ENCODE data around the gene DOCK3. TPM values are rescaled to one million over a fixed set of nuclear protein-coding genes. Genes with fewer than 3 reads are reported as not detected.

The DOCK3 gene
- total RNA-seq, 2 experiments from 2014 or later: 1.9 to 2.1 TPM

DNA sequence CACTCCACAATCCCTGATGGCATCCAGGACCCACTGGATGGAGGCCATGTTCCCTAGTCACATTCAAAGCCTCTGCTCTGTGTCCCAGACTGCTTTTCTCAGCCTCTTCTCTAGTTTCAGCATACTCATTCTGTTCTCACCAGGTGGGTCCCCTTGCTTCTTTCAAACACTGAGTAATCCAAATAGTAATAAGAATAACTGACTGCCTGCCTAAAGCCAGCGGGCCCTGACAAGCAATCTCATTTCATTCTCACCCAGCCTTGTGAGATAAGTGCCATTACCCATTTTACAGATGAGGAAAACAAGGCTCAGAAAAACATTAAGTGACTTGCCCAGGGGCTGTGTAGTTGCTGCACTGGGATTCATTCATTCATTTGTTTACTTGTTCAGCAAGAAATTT lies 32.3 kb upstream of the DOCK3 start:
- Mint-ChIP-seq H3K36me3 (peaks cover 20% of the 10 kb centered on the region), H3K4me3 (no peak overlapping the region), H3K27ac (no peak overlapping the region), H3K4me1 (peaks cover 17% of the 10 kb centered on the region), H3K27me3 (no peaks in the 10 kb centered on the region), H3K9me3 (no peaks in the 10 kb centered on the region)
- DNase-seq: no peak

DNA sequence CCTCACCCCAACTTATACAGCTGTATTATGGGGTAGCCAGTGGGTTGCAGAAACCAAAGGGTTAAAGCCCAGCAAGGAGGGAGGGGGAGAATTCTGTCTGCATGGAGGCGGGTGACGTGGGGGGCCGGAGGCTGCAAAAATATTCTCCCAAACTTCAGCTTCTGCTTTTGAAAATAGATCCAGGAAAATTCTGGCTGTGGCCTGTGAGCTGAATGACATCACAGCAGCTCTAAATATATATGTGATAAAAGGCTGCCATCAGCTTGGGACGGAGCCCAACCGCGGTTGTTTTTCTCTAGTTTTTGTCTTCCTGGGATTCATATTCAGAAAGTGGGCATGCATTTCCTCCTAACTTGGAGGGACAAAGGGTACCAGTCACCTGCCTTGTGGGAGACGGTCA lies 30.2 kb upstream of the DOCK3 start:
- Mint-ChIP-seq H3K27ac (peak overlapping the region; percentile 52), H3K27me3 (no peaks in the 10 kb centered on the region), H3K9me3 (no peaks in the 10 kb centered on the region), H3K4me1 (peaks cover 5% of the 10 kb centered on the region), H3K4me3 (no peak overlapping the region), H3K36me3 (peaks cover 16% of the 10 kb centered on the region)
- no peak for DNase-seq

DNA sequence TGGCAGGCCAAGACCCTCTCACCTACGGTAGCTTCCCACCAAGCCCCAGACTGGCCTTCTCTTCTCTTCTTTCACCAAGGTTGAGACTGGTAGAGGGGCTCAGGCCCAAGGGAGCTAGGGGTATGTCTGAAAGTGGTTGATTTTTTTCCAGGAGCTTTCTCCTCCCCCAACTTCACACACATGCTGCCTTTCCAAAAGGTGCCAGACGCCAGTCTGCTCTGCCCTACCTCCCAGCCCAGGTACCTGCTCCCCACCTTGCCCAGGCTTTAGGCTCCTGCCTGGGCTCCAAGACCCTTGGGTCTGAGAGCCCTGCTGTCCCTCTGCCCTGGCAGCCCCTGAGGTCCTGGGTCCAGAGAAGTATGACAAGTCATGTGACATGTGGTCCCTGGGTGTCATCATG lies 29.3 kb upstream of the DOCK3 start:
- no peak for DNase-seq
- Mint-ChIP-seq H3K36me3 (peaks cover 16% of the 10 kb centered on the region), H3K27ac (peak overlapping the region; percentile 48), H3K27me3 (no peaks in the 10 kb centered on the region), H3K4me1 (peaks cover 4% of the 10 kb centered on the region), H3K9me3 (no peaks in the 10 kb centered on the region), H3K4me3 (no peak overlapping the region)

- Mint-ChIP-seq H3K27ac (no peak overlapping the region), H3K36me3 (peaks cover 12% of the 10 kb centered on the region), H3K4me3 (no peak overlapping the region), H3K9me3 (no peaks in the 10 kb centered on the region), H3K27me3 (no peaks in the 10 kb centered on the region), H3K4me1 (peaks cover 4% of the 10 kb centered on the region)
- DNase-seq: no peak
Measured at GRCh38 chr3:50648313-50648712, 26.4 kb upstream of the DOCK3 start.

- Mint-ChIP-seq H3K36me3 (peaks cover 10% of the 10 kb centered on the region), H3K9me3 (no peaks in the 10 kb centered on the region), H3K4me3 (no peak overlapping the region), H3K27ac (no peak overlapping the region), H3K4me1 (peaks cover 8% of the 10 kb centered on the region), H3K27me3 (no peaks in the 10 kb centered on the region)
- DNase-seq: no peak
Measured at GRCh38 chr3:50648944-50649343, 25.8 kb upstream of the DOCK3 start.

DNA sequence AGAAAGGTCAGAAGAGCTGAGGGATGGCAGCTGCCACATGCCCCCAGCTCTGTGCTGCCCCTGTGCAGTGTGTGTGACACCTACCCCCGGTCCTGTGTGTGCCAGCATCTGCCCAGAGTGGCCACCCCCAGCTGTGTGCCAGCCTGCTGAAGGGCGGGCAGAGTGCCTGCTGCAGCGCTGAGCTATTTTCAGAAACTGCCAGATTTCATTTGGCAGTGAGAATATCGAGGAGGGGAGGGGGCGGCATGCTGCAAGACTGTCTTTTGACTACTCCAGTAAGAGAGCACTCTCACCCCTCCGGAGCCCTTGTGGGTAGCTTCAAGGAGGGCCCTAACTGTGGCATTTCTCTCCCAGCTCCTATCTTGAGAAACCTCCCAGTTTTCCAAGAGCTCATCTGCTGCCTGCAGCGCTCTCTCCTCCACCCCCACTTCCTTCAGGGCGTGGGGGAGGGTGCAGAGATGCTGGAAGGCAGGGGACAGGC lies 25.2 kb upstream of the DOCK3 start:
- no peaks in the 10 kb centered on the region for H3K27me3 Mint-ChIP-seq
- peaks cover 14% of the 10 kb centered on the region for H3K4me1 Mint-ChIP-seq
- H3K4me3 Mint-ChIP-seq: no peak overlapping the region
- H3K36me3 Mint-ChIP-seq: peaks cover 6% of the 10 kb centered on the region
- no peaks in the 10 kb centered on the region for H3K9me3 Mint-ChIP-seq
- no peak for DNase-seq
- H3K27ac Mint-ChIP-seq: no peak overlapping the region

DNA sequence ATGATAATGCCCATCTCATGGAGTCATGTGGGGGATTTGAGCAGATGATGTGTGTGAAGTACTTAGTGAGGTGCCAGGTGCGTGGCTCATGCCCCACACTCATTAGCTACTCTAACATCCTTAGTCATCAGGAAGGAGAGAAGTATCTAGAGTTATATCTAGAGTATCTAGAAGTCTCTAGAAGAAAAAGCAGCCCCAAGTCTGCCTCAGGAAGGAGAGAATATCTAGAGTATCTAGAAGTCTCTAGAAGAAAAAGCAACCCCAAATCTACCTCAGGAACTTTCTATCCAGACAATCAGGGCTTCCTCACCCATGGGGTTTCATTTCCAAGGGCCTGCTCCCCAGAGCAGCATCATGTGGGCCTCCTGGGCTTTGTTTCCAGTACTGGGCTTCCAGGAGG lies 24.7 kb upstream of the DOCK3 start:
- Mint-ChIP-seq H3K9me3 (no peaks in the 10 kb centered on the region), H3K36me3 (peaks cover 6% of the 10 kb centered on the region), H3K4me3 (no peak overlapping the region), H3K4me1 (peaks cover 19% of the 10 kb centered on the region), H3K27ac (peak overlapping the region; percentile 15), H3K27me3 (no peaks in the 10 kb centered on the region)
- no peak for DNase-seq

GRCh38 chr3:50651445-50651844 lies 23.3 kb upstream of the DOCK3 start:
- H3K4me1 Mint-ChIP-seq: peaks cover 27% of the 10 kb centered on the region
- H3K27ac Mint-ChIP-seq: peak overlapping the region; percentile 63
- H3K27me3 Mint-ChIP-seq: no peaks in the 10 kb centered on the region
- no peak overlapping the region for H3K4me3 Mint-ChIP-seq
- no peak for DNase-seq
- peaks cover 5% of the 10 kb centered on the region for H3K36me3 Mint-ChIP-seq
- no peaks in the 10 kb centered on the region for H3K9me3 Mint-ChIP-seq

GRCh38 chr3:50651920-50652529 lies 22.7 kb upstream of the DOCK3 start:
- Mint-ChIP-seq H3K36me3 (peaks cover 5% of the 10 kb centered on the region), H3K27ac (peak overlapping the region; percentile 31), H3K4me1 (peaks cover 29% of the 10 kb centered on the region), H3K9me3 (no peaks in the 10 kb centered on the region), H3K27me3 (no peaks in the 10 kb centered on the region), H3K4me3 (no peak overlapping the region)
- no peak for DNase-seq

GRCh38 chr3:50652709-50653108 lies 22.0 kb upstream of the DOCK3 start:
- Mint-ChIP-seq H3K27ac (peak overlapping the region; percentile 23), H3K4me1 (peaks cover 29% of the 10 kb centered on the region), H3K4me3 (no peak overlapping the region)

DNA sequence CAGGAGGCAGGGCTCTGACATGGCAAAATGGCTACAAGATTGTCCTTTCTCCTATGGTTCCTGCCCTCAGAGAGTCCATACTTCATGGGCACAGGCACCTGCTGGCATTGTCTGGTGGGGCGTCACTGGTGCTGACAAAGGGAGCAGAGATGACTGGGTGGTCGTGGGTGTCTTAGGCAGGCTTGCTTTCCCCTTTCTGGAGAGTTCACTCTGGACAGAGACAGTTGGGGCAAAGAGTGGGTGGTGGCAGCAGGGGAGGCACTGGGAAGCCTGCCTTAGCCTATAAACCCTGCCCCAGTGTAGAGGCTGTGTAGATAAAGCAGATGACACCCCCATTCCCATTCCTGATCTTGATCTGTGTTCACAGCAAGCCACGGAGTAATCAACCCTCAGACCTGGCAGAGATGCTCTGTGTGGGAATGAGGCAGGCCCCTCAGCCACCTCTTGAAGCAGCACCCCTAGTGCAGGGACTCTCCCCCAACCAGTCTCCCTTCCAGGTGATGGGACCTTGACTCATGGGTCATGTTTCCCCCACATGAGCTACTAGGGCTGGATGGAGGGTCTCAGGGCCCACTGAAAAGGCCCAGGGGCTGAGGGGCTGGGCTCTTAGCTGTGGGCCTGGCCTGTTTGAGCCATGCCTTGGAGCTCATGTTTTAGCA lies 20.7 kb upstream of the DOCK3 start:
- Mint-ChIP-seq H3K36me3 (peaks cover 1% of the 10 kb centered on the region), H3K27ac (no peak overlapping the region), H3K9me3 (no peaks in the 10 kb centered on the region), H3K27me3 (no peaks in the 10 kb centered on the region), H3K4me1 (peaks cover 26% of the 10 kb centered on the region), H3K4me3 (no peak overlapping the region)
- no peak for DNase-seq

More at GRCh38 chr3:50652709-50653108, 22.0 kb upstream of the DOCK3 start:
- Mint-ChIP-seq H3K36me3 (peaks cover 5% of the 10 kb centered on the region), H3K9me3 (no peaks in the 10 kb centered on the region), H3K27me3 (no peaks in the 10 kb centered on the region)
- peak; percentile 47 for DNase-seq

- Mint-ChIP-seq H3K4me3 (no peak overlapping the region), H3K27me3 (no peaks in the 10 kb centered on the region), H3K9me3 (no peaks in the 10 kb centered on the region), H3K27ac (peak overlapping the region; percentile 78), H3K36me3 (peaks cover 1% of the 10 kb centered on the region), H3K4me1 (peaks cover 25% of the 10 kb centered on the region)
- peak; percentile 33 for DNase-seq
Measured at GRCh38 chr3:50655009-50655830, 19.5 kb upstream of the DOCK3 start.

GRCh38 chr3:50656417-50657195 lies 18.1 kb upstream of the DOCK3 start:
- Mint-ChIP-seq H3K27ac (peak overlapping the region; percentile 57), H3K9me3 (no peaks in the 10 kb centered on the region), H3K36me3 (peaks cover 1% of the 10 kb centered on the region), H3K27me3 (no peaks in the 10 kb centered on the region), H3K4me1 (peaks cover 25% of the 10 kb centered on the region), H3K4me3 (no peak overlapping the region)
- no peak for DNase-seq

DNA sequence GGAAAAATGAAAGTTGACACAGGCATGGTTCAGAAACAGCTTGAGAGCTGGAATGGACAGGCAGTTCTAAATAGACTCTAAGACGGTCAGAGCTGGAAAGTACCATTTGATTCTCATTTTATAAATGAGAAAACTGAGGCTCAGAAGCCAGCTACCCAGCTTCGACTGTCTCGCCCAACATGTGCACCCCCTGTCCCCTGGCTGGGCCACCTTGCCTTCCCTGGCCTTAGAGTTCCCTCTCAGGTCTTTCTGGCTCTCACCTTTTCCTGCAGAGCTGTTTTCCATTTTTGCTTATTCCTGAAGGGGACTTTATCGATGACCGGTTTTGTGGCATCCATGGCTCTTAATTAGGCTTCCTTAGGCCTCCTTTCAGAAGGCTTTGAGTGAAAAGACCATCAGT lies 17.3 kb upstream of the DOCK3 start:
- Mint-ChIP-seq H3K9me3 (no peaks in the 10 kb centered on the region), H3K27me3 (no peaks in the 10 kb centered on the region), H3K36me3 (peaks cover 1% of the 10 kb centered on the region), H3K4me1 (peaks cover 25% of the 10 kb centered on the region), H3K27ac (no peak overlapping the region), H3K4me3 (no peak overlapping the region)
- no peak for DNase-seq

DNA sequence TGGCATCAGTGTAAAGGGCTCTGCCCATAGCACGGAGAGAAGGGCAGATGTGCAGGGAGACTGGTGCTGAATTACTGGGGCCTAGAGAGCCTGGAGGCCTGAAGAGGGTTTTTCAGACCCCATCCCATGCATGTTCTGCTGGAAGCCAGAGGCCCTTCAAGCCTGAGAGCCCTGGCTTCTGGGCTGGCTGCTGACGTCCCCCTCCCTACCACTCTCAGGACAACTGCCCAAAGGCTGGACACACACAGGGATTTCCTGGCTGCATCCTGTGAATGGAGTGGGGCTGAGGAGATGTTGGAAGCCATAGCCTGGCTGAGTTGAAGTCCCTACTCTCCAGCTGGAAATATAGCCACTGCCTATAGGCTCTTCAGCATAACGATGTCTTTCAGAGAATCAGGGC lies 16.9 kb upstream of the DOCK3 start:
- H3K4me1 Mint-ChIP-seq: peaks cover 25% of the 10 kb centered on the region
- DNase-seq: no peak

More for the DNA sequence above, 16.9 kb upstream of the DOCK3 start:
- Mint-ChIP-seq H3K27ac (no peak overlapping the region), H3K9me3 (no peaks in the 10 kb centered on the region), H3K4me3 (no peak overlapping the region), H3K27me3 (no peaks in the 10 kb centered on the region), H3K36me3 (peaks cover 1% of the 10 kb centered on the region)
